KMS-11 (cell line): ENCODE data around the gene SPAG6.

Experiments
- H2AFZ ChIP-seq: fragments of 200-600 bp; sonication (generic); 2 replicates; pipeline ENCODE4 v1.6.1; 2016; ENCODE audit warnings: antibody characterized with exemption, mixed run types, low read depth
- H3K27ac ChIP-seq: fragments of 200-600 bp; sonication (generic); 2 replicates; pipeline ENCODE4 v1.6.1; 2016; ENCODE audit warnings: mild to moderate bottlenecking, mixed run types
- H3K27me3 ChIP-seq: fragments of 200-600 bp; sonication (generic); 2 replicates; pipeline ENCODE4 v1.6.1; 2017; ENCODE audit warnings: mild to moderate bottlenecking, low read depth, mixed run types, moderate library complexity; ENCODE audit not compliant: insufficient read depth
- H3K36me3 ChIP-seq: fragments of 200-600 bp; sonication (generic); 2 replicates; pipeline ENCODE4 v1.6.1; 2017; ENCODE audit warnings: mild to moderate bottlenecking, mixed run types; ENCODE audit not compliant: insufficient read depth
- H3K4me1 ChIP-seq: fragments of 200-600 bp; sonication (generic); 2 replicates; pipeline ENCODE4 v1.6.1; 2016; ENCODE audit warnings: mild to moderate bottlenecking, low read depth, mixed run types; ENCODE audit not compliant: poor library complexity, severe bottlenecking
- H3K4me2 ChIP-seq: fragments of 200-600 bp; sonication (generic); 2 replicates; pipeline ENCODE4 v1.7.0; 2016; ENCODE audit warnings: mild to moderate bottlenecking, mixed run types
- H3K4me3 ChIP-seq: fragments of 200-600 bp; sonication (generic); IDR thresholded peaks from 2 replicates; pipeline ENCODE4 v1.6.1; 2017; ENCODE audit warnings: low read depth, low read length, mixed read lengths; ENCODE audit not compliant: insufficient read depth
- H3K79me2 ChIP-seq: fragments of 200-600 bp; sonication (generic); 2 replicates; pipeline ENCODE4 v1.6.1; 2016; ENCODE audit warnings: low read depth, mixed run types; ENCODE audit not compliant: insufficient read depth
- H3K9ac ChIP-seq: fragments of 200-600 bp; sonication (generic); 2 replicates; pipeline ENCODE4 v1.6.1; 2016; ENCODE audit warnings: mild to moderate bottlenecking, mixed run types
- H4K20me1 ChIP-seq: fragments of 200-600 bp; sonication (generic); 2 replicates; pipeline ENCODE4 v1.6.1; 2016; ENCODE audit warnings: mild to moderate bottlenecking, mixed run types; ENCODE audit not compliant: insufficient read depth
- TF ChIP-seq, protein P1 (sequence below): fragments of 200-600 bp; sonication (generic); conservative IDR thresholded peaks from 2 replicates; pipeline ENCODE4 v1.6.1; 2017; ENCODE audit warnings: low read depth, mild to moderate bottlenecking, antibody characterized with exemption, low read length, moderate library complexity, mixed read lengths

The SPAG6 gene

DNA sequence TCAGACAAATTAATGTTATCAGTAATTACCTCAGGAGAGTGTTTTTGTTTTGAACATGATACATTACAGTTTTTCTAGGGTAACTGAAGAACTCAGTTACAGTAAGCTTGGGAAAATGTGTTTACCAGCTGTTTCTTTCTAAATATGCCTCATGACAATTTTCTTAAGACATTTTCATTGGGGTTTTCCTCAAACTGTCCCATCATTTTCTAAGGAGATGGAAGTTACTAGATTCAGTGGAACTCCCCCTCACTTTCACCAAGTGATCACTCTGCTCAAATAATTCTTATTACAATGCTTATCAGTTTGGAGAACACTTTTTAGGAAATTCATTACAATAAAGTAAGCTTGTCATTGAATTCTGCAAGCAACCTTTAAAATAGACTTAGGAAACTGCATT lies 6.4 kb upstream of the SPAG6 start:
- peaks cover 60% of the 10 kb centered on the region for H3K79me2 ChIP-seq
- peaks cover 25% of the 10 kb centered on the region for H3K4me1 ChIP-seq
- no peaks in the 10 kb centered on the region for H4K20me1 ChIP-seq
- no peaks in the 10 kb centered on the region for H3K36me3 ChIP-seq
- H3K27me3 ChIP-seq, result no peaks in the 10 kb centered on the region
- H3K9ac ChIP-seq, result peak overlapping the region; percentile 95
- H3K4me3 ChIP-seq, result no peak overlapping the region
- H3K27ac ChIP-seq, result peak overlapping the region; percentile 92
- no peak overlapping the region for H2AFZ ChIP-seq
- TF ChIP-seq, protein P1, sequence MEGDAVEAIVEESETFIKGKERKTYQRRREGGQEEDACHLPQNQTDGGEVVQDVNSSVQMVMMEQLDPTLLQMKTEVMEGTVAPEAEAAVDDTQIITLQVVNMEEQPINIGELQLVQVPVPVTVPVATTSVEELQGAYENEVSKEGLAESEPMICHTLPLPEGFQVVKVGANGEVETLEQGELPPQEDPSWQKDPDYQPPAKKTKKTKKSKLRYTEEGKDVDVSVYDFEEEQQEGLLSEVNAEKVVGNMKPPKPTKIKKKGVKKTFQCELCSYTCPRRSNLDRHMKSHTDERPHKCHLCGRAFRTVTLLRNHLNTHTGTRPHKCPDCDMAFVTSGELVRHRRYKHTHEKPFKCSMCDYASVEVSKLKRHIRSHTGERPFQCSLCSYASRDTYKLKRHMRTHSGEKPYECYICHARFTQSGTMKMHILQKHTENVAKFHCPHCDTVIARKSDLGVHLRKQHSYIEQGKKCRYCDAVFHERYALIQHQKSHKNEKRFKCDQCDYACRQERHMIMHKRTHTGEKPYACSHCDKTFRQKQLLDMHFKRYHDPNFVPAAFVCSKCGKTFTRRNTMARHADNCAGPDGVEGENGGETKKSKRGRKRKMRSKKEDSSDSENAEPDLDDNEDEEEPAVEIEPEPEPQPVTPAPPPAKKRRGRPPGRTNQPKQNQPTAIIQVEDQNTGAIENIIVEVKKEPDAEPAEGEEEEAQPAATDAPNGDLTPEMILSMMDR, result no peak
- H3K4me2 ChIP-seq, result peak overlapping the region; percentile 95

DNA sequence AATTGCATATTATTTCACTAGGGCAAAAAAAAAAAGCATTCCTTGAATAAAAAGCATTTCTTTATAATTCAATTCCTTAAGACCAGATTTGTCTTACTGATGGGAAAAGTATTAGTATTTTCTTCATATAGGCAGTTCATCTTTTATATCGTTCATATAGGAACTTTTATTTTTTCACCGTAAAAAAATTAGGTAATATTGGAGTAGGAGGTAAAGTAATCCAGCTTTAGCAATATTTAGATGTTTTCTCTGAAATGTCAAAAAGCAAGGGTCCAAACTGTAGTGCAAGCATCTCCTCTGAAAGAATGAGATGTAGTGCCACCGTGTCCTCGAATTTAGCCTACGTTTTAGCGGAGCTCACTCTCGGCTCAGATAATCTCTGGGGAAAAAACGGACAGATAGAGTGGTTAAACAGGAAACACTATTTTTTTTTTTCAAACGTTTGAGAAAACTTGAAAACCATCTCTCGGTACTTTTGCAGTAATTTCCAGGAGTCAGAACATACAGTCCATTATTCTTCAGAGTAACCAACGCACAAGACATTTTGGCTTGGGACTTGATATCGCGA lies 5.5 kb upstream of the SPAG6 start:
- Histone ChIP-seq H4K20me1 (no peaks in the 10 kb centered on the region), H3K4me2 (peak overlapping the region; percentile 95), H3K4me1 (peaks cover 33% of the 10 kb centered on the region), H3K9ac (peak overlapping the region; percentile 95), H3K27ac (peak overlapping the region; percentile 92), H3K4me3 (no peak overlapping the region), H2AFZ (peak overlapping the region; percentile 42), H3K79me2 (peaks cover 60% of the 10 kb centered on the region), H3K27me3 (no peaks in the 10 kb centered on the region), H3K36me3 (no peaks in the 10 kb centered on the region)
- TF ChIP-seq, protein P1, result no peak

GRCh38 chr10:22340329-22341189 lies 4.7 kb upstream of the SPAG6 start:
- Histone ChIP-seq H4K20me1 (no peaks in the 10 kb centered on the region), H3K9ac (peak overlapping the region; percentile 95), H3K27me3 (no peaks in the 10 kb centered on the region), H3K79me2 (peaks cover 60% of the 10 kb centered on the region), H3K4me2 (peak overlapping the region; percentile 95), H3K4me3 (peak overlapping the region; percentile 39), H3K36me3 (no peaks in the 10 kb centered on the region), H2AFZ (peak overlapping the region; percentile 42), H3K27ac (peak overlapping the region; percentile 92), H3K4me1 (peaks cover 35% of the 10 kb centered on the region)
- TF ChIP-seq, protein P1, result no peak

DNA sequence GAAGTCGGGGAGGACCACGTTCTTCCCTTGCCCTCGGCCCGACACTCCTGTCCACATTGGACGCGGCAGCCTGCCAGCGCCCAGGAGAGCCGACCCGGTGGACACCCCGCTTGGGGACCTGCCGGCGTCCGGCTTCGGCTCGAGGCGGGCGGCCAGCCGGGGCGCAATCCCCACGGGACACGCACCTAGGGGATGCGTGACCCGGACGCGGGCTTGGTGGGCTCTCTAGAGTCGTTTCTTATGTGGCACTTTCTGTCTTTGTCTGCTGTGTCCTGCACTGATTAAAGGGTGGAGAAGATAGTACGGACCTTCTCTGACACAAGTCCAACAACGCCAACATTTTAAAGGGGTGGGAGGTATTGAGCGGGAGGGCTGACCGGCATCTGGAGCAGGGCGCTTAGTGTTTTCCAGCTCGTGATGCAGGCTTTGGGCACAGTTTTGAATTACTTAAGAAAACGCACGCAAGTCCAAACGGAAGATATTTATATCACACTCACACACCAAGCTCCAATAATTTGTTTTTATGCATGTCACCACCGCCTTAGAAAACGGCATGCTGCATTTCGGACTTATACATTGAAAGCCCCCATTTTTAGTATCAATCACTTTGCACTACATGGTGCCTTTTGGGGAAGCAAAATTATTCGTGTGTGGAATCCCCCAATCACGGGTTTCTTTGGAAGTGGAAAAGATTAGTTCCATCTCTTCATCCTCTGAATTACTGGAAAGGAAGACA lies 3.9 kb upstream of the SPAG6 start:
- TF ChIP-seq, protein P1, result no peak
- H3K27ac ChIP-seq, result peak overlapping the region; percentile 92
- H3K79me2 ChIP-seq, result peaks cover 56% of the 10 kb centered on the region
- H3K36me3 ChIP-seq, result no peaks in the 10 kb centered on the region
- H3K27me3 ChIP-seq, result no peaks in the 10 kb centered on the region
- peak overlapping the region; percentile 84 for H3K4me2 ChIP-seq
- H2AFZ ChIP-seq, result peak overlapping the region; percentile 42
- H3K4me1 ChIP-seq, result peaks cover 35% of the 10 kb centered on the region
- H3K9ac ChIP-seq, result peak overlapping the region; percentile 95
- no peaks in the 10 kb centered on the region for H4K20me1 ChIP-seq
- H3K4me3 ChIP-seq, result peak overlapping the region; percentile 39
